Hepatic stellate cell (primary cell): ENCODE results near the gene RPL28.

Experiments used
- DNase-seq: peaks from one replicate; pipeline ENCODE4 v3.0.0; 2011; ENCODE audit warnings: low spot score

The RPL28 gene

DNA sequence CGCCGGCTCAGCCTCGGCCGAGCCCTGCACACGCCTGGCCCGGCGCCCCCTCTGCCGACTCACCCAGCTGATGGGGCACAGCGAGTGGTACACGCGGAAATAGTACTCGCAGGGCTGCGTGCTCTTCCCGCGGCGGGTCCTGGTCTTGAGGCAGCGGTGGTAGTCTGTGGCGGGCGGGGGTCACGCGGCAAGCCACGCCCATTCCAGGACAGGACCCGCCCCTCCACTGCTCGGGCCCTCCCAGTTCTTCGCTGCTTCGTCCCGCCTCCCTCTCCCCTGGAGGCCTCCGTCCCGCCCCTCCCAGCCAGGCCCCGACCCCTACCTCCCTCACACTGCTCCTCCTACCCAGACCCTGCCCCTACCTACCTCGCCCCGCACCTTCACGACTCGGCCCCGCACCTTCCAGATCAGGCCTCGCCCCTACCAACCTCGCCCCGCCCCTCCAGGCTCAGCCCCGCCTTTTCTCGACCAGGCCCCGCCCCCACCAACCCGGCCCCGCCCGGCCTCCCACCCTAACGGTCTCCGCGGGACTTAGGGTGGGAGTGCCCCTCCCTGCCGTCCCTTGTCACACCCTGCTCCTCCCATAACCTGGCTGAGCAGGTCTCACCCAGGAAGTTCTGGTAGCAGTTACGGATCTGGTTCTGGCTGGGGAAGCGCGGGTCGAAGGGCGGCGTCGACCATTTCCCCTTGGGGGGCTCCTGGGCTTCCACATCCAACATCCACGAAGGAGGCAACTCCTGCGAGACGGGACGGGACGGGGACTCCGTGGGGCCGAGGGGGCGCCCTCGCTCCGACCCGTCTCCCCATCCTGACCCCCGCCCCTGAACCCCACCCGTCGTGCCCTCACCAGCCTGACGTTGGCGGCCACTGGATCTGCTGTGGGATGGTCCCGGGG lies 31.7 kb upstream of the RPL28 start:
- DNase-seq: peak; percentile 74

DNA sequence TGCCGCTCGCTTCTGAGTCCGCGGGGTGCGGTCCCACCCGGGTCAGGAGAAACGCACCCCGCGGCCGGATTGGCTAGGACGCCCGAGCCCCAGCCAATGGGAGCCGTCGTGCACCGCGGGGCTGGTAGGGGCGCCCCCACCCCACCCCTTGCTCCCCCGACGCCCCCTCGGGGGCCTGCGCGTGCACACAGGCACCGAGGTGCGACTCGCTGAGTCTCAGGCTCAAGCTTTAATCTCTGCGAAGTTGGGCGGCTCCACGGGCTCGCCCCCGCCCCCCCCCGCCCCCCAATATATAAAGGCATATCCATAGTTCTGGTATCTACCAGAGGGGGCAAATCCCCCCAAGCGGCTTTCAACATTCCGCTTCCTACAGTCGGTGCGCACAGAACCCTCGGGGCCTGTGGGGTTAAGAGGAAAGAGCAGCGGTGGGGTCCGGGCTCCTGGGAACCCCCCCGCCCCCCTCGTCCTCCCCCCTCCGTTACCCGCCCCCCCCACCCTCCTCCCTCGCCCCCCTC lies 31.0 kb upstream of the RPL28 start, which contains the start of gene COX6B2:
Gene COX6B2 (minus strand): TSS at position 22 of the 515 bp plus-strand sequence. CDS start 198 bp downstream, outside the sequence.
- no peak for DNase-seq

DNA sequence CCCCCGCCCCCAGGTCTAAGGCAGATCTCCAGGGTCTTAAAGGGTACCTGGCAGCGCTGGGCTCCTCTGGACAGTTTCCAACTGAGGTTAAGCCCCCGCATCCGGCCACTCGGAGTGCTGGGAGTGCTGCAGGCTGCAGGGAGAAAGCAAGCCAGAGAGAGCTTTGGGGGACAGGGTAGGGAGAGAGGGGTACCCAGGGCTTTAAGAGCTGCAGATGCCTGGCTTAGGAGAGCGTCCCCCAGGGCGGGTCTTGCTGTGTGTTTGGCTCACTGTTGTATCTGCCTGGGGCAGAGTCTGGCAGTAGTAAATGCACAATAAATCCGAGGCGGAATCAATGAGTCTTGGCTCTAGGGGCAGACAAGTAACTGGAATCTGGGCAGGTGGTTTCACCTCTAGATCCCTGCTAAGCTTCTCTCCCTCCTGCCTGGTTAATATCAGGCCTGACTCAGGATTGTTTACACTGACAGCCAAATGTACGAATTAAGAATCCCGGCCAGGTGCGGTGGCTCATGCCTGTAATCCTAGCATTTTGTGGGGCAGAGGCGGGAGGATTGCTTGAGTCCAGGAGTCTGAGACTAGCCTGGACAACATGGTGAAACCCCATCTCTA lies 30.4 kb upstream of the RPL28 start:
- no peak for DNase-seq

DNA sequence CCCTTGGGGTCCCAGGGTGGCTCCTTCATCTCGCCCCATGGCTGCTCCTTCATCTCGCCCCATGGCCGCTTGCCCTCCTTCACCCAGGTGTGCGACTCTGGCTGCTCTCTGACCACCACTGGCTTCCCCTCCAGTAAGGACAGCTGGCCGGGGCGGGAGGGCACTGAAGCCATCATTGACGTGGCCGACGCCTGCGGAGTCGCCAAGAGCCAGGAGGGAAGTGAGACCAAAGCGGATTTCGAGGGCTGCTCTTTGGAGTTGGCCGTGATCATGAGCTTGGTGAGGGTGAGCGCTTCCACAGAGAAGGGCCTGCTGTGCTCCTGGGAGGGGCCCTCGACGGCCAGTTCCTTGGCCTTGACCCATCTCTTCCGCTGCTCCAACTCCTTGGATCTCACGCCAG lies 27.2 kb upstream of the RPL28 start:
- DNase-seq: no peak

DNA sequence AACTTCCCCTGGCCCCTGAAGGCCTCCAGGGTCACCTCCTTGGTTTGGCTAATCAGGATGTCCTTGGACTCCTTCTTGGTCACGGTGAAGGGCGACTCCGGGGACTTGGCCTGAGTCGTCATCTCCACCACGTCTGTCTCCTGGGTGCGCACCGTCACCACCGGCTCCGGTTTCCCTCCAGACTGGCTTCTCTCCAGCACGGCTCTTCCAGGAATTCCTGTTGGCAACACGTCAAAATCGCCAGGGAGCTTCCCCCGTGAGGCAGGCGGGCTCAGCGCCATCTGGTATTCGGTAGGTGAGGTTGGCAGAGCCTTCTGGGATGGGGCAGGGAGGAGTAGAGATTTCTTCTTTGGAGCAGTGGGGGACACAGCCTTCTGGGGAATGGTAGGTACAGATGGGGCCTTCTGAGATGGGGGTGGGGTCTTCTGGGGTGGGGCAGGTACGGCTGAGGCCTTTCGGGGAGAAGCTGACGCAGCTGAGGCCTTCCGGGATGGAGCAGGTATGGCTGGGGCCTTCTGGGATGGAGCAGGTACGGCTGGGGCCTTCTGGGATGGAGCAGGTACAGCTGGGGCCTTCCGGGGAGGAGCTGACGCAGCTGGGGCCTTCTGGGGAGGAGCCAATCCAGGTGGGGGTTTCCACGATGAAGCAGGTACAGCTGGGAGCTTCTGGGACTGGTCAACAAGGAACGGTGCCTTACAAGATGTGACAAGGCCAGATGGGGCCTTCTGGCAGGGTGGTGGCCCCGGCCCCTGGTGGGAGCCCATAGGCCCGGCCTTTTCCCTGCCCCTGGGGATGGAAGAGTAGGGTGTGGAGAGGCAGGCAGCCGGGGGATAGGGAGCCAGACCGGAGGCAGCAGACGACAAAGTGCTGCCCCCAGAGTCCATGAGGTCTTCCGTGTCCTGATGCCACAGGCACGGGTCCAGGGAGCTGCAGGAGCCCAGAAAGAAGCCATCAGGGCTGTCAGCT lies 26.5 kb upstream of the RPL28 start:
- no peak for DNase-seq

DNA sequence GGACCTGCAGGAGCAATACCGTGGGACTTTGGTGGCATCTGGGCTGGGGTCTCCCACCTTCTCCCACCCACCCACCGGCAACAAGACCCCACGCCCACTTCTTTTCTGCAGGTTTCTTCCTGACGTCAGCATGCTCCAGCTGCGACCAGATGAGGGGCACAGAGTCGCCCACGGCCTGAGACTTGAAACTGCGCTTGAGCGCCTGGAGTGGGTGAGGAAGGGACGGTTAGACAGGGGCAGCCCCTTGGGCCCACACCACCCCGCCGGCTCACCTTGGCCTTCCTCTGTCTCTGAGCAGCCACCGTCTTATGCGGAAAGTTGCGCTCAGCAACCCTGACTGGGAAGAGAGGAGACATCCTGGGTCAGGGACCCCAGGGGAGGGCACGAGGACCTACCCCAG lies 24.8 kb upstream of the RPL28 start:
- no peak for DNase-seq

DNA sequence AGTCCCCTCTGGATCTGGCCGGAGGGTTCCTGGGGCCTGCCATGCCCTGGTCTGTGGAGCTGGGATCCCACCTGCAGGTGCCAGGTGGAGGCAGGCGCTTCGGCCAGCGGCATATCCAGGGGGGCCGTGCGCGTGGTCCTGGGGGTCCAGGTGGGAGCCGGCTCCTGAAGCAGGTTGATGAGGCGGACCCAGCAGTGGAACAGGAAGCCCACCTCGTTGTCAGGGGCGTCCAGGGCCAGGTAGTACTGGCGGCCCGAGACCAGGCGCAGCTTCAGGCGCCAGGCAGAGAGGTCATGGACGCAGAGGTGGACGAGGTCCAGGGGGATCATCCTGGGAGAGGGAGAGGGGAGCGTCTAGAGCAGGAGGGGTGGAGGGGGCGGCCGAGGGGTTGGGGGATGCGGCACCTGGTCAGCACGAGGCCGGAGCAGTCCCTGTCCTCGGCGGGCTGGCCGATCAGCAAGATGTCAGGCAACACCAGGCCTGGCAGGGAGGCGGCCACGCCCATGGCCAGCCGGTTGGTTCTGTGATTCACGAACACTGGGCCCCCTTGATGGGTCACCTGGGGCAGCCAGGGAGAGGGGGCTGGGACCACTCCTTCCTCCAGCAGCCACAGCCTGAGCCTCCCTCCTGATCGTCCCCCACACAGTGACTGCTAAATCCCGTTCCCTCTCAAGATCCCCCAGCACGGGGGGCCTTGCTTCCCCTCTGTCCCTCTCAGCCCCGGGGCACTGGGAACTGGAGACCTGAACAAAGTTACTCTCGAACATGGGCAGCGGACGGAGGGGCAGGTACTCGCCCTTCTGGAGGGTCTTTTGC lies 23.4 kb upstream of the RPL28 start:
- DNase-seq: no peak

DNA sequence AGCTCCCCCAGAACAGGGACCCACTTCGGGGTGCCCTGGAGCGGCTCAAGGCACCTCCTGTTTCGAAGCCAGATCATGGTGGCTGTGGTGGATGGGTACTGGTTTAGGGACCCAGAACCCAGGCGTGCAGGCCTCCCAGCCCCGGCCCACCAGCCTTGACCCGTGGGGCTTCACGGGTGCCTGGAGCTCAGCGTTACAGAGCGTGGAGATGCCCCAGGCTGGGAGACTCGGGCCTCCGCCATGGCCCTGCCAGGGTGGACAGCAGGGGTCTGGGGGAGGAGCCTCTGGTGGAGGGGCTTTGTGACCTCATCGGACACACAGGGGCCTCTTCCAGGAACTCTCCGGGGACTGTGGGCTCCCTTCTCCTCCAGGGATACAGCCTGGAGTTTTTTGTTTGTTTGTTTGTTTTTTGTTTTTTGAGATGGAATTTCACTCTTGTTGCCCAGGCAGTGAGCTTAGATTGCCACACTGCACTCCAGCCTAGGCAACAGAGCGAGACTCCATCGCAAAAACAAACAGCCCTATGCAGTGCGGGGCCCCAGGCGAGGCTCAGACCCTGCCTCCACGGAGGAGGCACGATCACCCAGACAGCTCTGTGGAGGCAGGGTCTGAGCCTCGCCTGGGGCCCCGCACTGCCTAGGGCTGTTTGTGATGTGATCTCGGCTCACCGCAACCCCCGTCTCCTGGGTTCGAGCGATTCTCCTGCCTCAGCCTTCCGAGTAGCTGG lies 22.6 kb upstream of the RPL28 start, which contains the start of gene GARIN5B:
Gene GARIN5B (minus strand): TSS at position 271 of the 727 bp plus-strand sequence. CDS start 194 bp downstream, at position 77.
- no peak for DNase-seq

DNA sequence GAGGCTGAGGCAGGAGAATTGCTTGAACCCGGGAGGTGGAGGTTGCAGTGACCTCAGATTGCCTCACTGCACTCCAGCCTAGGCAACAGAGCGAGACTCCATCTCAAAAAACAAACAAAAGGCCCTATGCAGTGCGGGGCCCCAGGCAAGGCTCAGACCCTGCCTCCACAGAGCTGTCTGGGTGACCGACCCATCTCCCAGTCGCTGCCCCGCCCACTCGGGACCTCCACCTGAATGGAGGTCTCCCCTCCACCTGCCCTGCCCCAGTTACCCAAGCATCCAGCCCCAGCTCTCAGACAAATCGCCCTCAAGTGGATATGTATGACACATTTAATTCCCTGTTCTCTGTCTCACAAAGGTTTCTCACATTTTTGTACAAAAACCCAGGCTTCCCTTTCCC lies 20.5 kb upstream of the RPL28 start:
- no peak for DNase-seq

DNA sequence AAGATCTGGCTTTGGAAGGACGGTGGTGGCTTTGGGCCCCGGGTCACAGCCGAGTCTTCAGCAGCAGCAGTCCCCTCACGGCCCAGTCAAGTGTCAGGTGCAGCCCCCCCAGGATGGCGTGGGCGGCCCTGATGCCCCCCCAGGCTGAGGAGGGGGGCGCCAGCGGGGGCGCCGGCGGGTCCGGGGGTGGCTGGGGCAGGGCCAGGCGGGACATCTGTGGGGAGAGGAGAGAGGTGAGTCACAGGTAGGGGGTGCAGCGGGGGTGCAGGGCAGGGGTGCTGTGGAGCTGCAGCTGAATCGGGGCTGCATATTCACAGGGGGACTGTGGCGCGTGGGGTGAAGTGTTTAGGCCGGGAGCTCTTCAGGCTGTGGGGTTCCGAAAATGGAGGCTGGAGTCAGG lies 19.8 kb upstream of the RPL28 start:
- no peak for DNase-seq

DNA sequence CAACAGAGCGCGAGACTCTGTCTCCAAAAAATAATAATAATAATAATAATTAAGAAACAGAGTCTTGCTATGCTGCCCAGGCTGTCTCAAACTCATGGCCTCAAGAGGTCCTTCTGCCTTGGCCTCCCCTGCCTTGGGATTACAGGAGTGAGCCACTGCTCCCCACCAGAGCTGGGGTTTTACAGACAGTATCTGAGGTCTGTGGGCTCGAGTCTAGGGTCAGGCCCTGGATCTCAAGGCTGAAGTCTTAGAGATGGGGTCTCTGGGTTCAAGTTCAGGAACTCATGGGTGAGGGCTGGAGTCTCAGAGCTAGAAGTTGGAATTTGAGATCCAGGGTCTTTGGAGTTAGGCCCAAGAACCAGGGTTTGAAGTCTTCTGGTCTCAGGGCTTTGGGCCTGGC lies 18.9 kb upstream of the RPL28 start:
- no peak for DNase-seq

DNA sequence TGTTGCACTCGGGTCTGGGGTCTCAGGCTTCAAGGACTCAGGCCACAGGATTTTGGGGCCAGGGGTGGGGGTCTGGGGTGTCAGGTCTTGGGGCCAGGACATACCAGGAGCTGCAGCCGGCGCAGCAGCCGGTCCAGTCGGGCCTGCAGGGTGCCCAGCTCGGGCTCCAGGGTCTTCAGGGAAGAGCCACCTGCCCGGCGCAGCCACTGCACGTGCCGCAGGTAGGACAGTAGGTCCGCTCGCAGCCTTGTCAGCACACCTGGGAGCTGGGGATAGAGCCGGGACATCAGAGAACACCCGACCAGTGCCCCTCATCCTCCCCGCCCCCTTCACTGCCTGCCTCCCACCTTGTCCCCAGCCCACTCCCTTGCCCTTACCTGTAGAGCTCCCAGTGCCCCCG lies 17.6 kb upstream of the RPL28 start:
- DNase-seq: no peak

DNA sequence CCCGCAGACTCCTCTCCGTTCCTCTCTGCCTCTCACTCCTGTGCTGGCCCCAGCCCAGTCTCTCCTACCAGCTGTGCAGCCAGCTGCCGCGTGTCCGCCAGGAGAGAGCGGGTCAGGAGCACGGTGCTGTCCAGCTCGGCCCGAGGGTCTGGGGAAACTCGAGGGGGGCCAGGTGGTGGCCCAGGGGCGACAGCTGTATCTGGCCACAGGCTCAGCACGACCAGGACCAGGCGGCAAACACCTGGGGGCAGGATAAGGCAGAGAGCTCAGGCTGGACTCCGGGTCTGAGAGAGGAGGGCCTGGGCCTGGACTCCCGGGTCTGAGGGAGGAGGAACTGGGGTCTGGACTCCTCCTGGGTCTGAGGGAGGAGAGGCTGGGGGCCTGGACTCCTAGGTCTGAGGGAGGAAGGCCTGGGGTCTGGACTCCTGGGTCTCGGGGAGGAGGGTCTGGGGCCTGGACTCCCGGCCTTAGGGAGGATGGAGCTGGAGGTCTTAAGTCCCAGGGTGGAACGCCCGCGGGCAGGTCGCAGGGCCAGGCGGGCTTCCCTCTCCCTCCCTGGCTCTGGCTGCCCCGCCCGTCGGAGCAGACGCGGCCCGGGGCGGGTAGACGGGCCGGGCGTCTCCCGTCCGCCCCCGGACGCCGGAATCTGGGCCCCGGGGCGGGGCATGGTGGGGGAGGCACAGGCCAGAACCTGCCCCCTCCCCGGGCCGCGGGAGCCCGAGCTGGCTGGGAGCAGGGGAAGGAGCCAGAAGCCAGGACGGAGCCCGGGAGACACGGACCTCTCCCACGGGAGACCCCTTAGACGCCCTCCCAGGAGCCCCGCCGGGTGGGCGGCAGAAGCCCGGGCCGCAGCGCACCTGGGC lies 16.8 kb upstream of the RPL28 start:
- DNase-seq: peak; percentile 88

DNA sequence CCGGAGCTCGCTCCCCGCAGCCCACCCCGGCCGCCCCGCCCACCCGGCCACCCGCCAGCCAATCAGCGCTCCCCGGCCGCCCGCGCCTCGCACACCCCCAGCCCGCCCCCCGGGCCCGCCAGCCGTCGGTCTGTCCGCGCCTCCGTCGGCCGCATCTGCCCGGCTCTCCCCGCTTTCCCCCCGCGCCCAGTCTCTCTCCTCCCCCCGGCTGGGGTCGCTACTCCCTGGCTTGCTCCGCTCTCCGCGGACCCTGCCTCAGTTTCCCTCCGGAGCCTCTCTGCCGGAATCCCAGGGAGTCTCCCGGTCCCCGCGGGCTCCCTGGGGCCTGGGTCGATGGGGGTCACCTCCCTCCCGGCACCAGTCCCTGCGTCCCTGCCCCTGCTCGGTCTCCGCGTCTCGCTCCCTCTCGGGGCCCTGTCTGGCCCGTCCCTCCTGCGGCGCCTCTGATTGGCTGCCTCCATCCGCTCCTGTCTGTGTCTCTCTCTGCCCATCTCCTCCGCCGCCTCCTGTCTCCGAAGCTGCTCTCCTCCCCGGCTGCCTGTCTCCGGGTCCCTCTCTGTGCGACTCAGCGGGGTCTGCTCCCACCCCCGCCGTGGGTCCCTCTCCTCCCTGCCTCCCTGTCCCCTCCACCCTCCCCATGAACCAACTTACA lies 16.0 kb upstream of the RPL28 start:
- DNase-seq: peak; percentile 99

DNA sequence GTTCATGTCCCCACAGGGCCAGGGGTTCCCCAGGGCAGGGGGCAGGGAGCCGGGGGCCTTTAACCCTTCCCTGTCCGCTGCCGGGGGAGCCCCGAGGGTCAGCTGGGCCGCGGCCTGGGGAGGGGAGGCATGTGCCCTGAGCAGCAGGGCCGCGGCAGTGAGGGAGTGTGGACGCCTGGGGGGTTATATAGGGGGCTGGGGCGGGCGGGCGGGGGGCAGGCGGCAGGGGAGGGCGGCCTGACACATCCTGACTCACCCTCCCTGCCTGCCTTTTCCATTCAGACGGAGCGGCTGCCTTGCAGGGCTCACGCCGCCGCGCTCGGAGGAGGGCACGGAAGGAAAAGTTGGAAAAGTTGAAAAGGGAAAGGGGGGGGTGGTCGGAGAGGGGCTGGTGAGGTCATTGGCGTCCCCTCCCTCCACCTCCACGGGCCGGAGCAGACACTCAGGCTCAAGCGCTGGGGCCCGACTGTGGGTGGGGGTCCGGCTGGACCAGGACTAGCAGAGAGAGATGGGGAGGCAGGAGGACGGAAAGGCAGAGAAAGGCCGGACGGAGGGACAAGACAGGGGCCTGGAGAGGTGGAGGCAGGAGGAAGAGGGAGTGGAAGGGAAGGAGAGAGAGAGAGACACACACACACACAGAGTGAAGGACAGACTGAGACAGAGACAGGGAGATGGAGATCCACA lies 15.3 kb upstream of the RPL28 start, which contains the start of gene IL11:
Gene IL11 (minus strand): TSS at position 159 of the 684 bp plus-strand sequence. CDS start 153 bp downstream, at position 6.
- peak; percentile 86 for DNase-seq

DNA sequence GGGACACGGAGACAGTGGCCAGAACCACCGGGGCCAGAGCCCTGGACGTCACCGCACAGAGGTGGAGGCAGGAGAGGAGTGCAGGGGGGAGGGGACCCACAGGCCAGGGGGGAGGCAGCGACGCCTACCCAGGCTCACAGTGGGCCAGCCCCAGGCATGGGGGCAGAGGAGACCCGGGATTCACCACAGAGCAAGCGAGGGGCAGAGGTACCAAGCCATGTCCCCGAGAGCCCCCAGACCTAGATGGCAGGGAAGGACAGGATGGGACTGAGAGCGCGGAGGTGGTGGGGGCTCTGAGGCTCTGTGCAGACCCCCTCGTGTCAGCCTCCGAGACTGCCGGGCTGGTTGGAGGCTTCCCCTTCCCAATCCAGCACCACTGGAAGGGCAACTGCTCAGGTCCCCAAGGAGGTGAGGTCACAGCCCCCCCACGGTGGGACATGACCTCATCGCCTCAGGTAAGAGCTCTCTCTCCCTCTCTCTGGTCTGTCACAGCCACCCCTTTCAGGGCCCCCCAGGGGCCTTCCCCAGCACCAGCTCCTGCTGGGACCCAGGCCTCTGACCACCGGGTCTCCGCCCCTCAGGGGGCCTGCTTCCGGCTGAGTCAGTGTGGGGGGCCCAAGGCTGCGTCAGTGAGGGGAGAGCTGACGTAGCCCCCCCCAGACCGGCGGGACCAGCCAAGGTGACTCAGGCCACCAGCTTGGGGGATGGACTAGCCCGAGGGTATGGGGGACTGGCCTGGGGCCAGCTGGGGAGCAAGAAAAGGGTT lies 13.2 kb upstream of the RPL28 start:
- DNase-seq: no peak

DNA sequence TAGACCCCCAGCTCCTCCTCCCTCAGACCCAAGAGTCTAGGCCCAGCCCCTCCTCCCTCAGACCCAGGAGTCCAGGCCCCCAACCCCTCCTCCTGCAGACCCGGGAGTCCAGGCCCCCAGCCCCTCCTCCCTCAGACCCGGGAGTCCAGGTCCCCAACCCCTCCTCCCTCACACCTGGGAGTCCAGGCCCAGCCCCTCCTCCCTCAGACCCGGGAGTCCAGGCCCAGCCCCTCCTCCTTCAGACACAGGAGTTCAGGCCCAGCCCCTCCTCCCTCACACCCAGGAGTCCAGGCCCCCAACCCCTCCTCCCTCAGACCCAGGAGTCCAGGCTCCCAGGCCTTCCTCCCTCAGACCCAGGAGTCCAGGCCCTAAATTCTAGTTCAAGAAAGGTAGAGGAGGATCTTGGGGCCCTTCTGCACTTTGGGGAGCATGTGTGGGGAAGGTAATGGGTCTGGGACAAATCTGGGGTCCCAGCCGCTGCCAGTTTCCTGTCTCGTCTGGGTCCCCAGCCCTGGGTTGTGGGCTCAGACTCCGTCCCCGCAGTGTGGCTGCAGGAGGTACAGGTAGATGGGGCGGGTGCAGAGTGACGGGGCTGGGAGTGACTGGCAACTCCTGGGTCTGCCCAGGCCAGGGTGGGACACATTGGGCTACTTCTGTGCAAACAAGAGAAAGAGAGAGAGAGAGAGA lies 12.3 kb upstream of the RPL28 start:
- DNase-seq: no peak
